Panc1 (cell line): ENCODE measurements around the gene NEK1. TPM values are rescaled to one million over a fixed set of nuclear protein-coding genes. Genes with fewer than 3 reads are reported as not detected.

Source experiments
- ATAC-seq: fragments of 200-7000 bp; cut with Tn5 transposase; 2 replicates; pipeline ENCODE4 v1.9.1; 2020; ENCODE audit warnings: mild to moderate bottlenecking, moderate library complexity
- BruUV-seq: library from RNA; stranded (reverse); fragments of 400-500 nt; replicated peaks from 2 replicates; lab custom pipeline; 2021; lab: Mats Ljungman, UMichigan
- CTCF ChIA-PET: fragments of 300-600 bp; sonication (Branson Sonifier 250); formaldehyde crosslinking; loops from one replicate; lab custom pipeline; 2022; ENCODE audit warnings: antibody characterized with exemption; lab: Charles Lee
- POLR2A ChIA-PET: fragments of 300-600 bp; sonication (Branson Sonifier 250); formaldehyde crosslinking; loops from one replicate; lab custom pipeline; 2022; ENCODE audit warnings: antibody characterized with exemption; lab: Charles Lee
- DNase-seq: peaks from one replicate; pipeline ENCODE4 v3.0.0-alpha.2; 2010; ENCODE audit warnings: low read depth, low spot score
- H3K27ac ChIP-seq: 2 replicates; pipeline ENCODE4 v1.5.1; 2011; ENCODE audit warnings: mild to moderate bottlenecking, low read length, inconsistent platforms
- H3K27me3 ChIP-seq: fragments of 200-500 bp; sonication (Bioruptor generic); 2 replicates; pipeline ENCODE4 v1.6.0; 2014; ENCODE audit warnings: low read length, inconsistent platforms; ENCODE audit not compliant: control insufficient read depth, insufficient read depth
- H3K36me3 ChIP-seq: fragments of 200-500 bp; sonication (Bioruptor generic); 2 replicates; pipeline ENCODE4 v1.5.1; 2014; ENCODE audit warnings: inconsistent platforms, mild to moderate bottlenecking, low read length, moderate library complexity; ENCODE audit not compliant: control insufficient read depth, insufficient read depth
- H3K4me1 ChIP-seq: 2 replicates; pipeline ENCODE4 v1.5.1; 2011; ENCODE audit warnings: inconsistent platforms, mild to moderate bottlenecking, low read length, moderate library complexity; ENCODE audit not compliant: control insufficient read depth, insufficient read depth
- H3K4me3 ChIP-seq, 2 experiments: 2 replicates each; pipeline ENCODE4 v1.5.1; 2011 to 2012; ENCODE audit warnings: low read depth in 2 of 2, low read length in 2 of 2, mild to moderate bottlenecking in 2 of 2, inconsistent platforms in 1 of 2, moderate library complexity in 1 of 2
- H3K9me3 ChIP-seq: fragments of 200-500 bp; sonication (Bioruptor generic); 2 replicates; pipeline ENCODE4 v1.5.1; 2014; ENCODE audit warnings: low read depth, mild to moderate bottlenecking, inconsistent platforms, low read length, moderate library complexity; ENCODE audit not compliant: control insufficient read depth, insufficient read depth
- POLR2AphosphoS5 ChIP-seq: IDR thresholded peaks from 2 replicates; pipeline ENCODE4 v1.6.1; 2012; ENCODE audit warnings: mild to moderate bottlenecking, low read depth, low read length, moderate library complexity
- REST ChIP-seq, 2 experiments: IDR thresholded peaks; 2 replicates each; pipeline ENCODE4 v1.6.1; 2011 to 2012; ENCODE audit warnings: low read depth in 2 of 2, control low read depth in 1 of 2, low read length in 1 of 2, mild to moderate bottlenecking in 1 of 2, moderate library complexity in 1 of 2; ENCODE audit not compliant: insufficient read depth in 1 of 2
- SIN3A ChIP-seq: IDR thresholded peaks from 2 replicates; pipeline ENCODE4 v1.6.1; 2012; ENCODE audit warnings: low read depth, mild to moderate bottlenecking, low read length, moderate library complexity, borderline replicate concordance; ENCODE audit not compliant: insufficient read depth
- TCF7L2 ChIP-seq: IDR thresholded peaks from 2 replicates; pipeline ENCODE4 v1.6.1; 2011; ENCODE audit warnings: mild to moderate bottlenecking, low read depth, low read length, inconsistent platforms
- in situ Hi-C: cut with HindIII; loops from 2 replicates; pipeline ENCODE4 v1.10.0; 2016; ENCODE audit warnings: low sequenced_read_pairs, low pct_unique_long_range_greater_than_20kb
- intact Hi-C: fragments of 100-400 bp; cut with micrococcal nuclease; formaldehyde crosslinking; loops from one replicate; pipeline ENCODE4 v1.10.0; 2022; ENCODE audit not compliant: unreplicated experiment
- total RNA-seq: library from RNA; stranded (reverse); gene quantifications from one replicate; pipeline ENCODE4 v1.2.1, GENCODE V29; 2021; ENCODE audit not compliant: unreplicated experiment
- TF ChIP-seq, protein P1 (sequence below): fragments of 450-650 bp; IDR thresholded peaks from 2 replicates; pipeline ENCODE4 v1.5.1; 2017; ENCODE audit warnings: mild to moderate bottlenecking

NEK1 gene
- total RNA-seq, 1 experiment from 2014 or later, result 9.2 TPM

DNA sequence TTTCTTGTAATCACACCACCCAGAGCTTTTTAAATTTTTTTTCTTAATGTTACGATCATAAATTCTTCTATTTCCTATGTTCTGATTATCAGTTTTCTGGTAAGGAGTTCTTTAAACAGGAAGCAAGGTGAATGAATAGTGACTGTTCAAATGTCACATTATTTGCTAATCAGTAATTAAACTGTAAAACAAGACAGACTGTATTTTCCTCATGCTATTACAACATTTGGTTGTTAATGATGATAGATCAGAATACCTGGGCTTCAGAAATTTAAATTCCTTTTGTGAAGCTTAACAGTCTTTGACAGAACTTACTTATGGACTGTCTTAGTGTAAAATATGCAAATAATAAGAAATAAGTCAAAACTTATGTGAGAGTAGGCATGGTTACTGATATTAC is 49.4 kb upstream of the NEK1 start:
- H3K36me3 ChIP-seq, result no peaks in the 10 kb centered on the region
- H3K4me1 ChIP-seq, result peaks cover 14% of the 10 kb centered on the region
- ChIA-PET CTCF (no interaction called here), POLR2A (interaction anchor here (0.6 kb wide), 1 partner anchor 41 kb away, joined by 3 read pairs; the partner anchor contains the start of gene CLCN3)
- ATAC-seq (no peak), DNase-seq (no peak)
- intact Hi-C loops, result no loop called here
- peak overlapping the region in 1 of 2 experiments; percentile 56; a peak in 2 of 4 replicates for H3K4me3 ChIP-seq
- TF ChIP-seq POLR2AphosphoS5 (no peak), SIN3A (no peak), TCF7L2 (no peak), REST (IDR thresholded peaks at IDR 0.05; ENCODE audit: insufficient read depth in 1 of 2, low read depth in 2 of 2, low read length in 1 of 2) (no peak)
- TF ChIP-seq, protein P1, sequence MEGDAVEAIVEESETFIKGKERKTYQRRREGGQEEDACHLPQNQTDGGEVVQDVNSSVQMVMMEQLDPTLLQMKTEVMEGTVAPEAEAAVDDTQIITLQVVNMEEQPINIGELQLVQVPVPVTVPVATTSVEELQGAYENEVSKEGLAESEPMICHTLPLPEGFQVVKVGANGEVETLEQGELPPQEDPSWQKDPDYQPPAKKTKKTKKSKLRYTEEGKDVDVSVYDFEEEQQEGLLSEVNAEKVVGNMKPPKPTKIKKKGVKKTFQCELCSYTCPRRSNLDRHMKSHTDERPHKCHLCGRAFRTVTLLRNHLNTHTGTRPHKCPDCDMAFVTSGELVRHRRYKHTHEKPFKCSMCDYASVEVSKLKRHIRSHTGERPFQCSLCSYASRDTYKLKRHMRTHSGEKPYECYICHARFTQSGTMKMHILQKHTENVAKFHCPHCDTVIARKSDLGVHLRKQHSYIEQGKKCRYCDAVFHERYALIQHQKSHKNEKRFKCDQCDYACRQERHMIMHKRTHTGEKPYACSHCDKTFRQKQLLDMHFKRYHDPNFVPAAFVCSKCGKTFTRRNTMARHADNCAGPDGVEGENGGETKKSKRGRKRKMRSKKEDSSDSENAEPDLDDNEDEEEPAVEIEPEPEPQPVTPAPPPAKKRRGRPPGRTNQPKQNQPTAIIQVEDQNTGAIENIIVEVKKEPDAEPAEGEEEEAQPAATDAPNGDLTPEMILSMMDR, result no peak
- H3K27me3 ChIP-seq, result no peaks in the 10 kb centered on the region
- H3K9me3 ChIP-seq, result peaks cover 4% of the 10 kb centered on the region; the same call in 1 of the 2 replicates
- peak overlapping the region; percentile 59; the same call in 1 of the 2 replicates for H3K27ac ChIP-seq
- no TSS peak for BruUV-seq
- in situ Hi-C loops, result no loop called here

GRCh38 chr4:169660929-169661328 is 48.5 kb upstream of the NEK1 start:
- H3K9me3 ChIP-seq, result no peaks in the 10 kb centered on the region
- H3K27me3 ChIP-seq, result no peaks in the 10 kb centered on the region
- no TSS peak for BruUV-seq
- POLR2A ChIA-PET, result no interaction called here
- no peak for TF ChIP-seq POLR2AphosphoS5
- TF ChIP-seq, protein P1, result no peak
- TF ChIP-seq SIN3A, result no peak
- no peak for TF ChIP-seq TCF7L2
- no peak for TF ChIP-seq REST (IDR thresholded peaks at IDR 0.05; ENCODE audit: insufficient read depth in 1 of 2, low read depth in 2 of 2, low read length in 1 of 2)
- DNase-seq (no peak), ATAC-seq (no peak)
- in situ Hi-C loops, result no loop called here
- no peaks in the 10 kb centered on the region for H3K36me3 ChIP-seq
- H3K4me1 ChIP-seq, result peaks cover 14% of the 10 kb centered on the region
- intact Hi-C loops, result no loop called here
- H3K27ac ChIP-seq, result peak overlapping the region; percentile 89
- CTCF ChIA-PET, result no interaction called here
- peak overlapping the region; percentile 56 to 63 for H3K4me3 ChIP-seq
